K562 (cell line): ENCODE measurements around the gene TFRC. TPM values are rescaled to one million over a fixed set of nuclear protein-coding genes. Genes with fewer than 3 reads are reported as not detected.

ENCODE experiments used
- ADNP ChIP-seq: fragments of 200-800 bp; sonication (Bioruptor generic); IDR thresholded peaks from 2 replicates; pipeline ENCODE4 v1.6.1; 2016; ENCODE audit warnings: missing genetic modification characterization, missing compliant biosample characterization
- CEBPG ChIP-seq, 3 experiments: fragments of 200-800 bp in 1 of 3; sonication (Bioruptor generic) in 1 of 3; sonication (generic) in 1 of 3; formaldehyde crosslinking in 1 of 3; IDR thresholded peaks in 2 of 3; conservative IDR thresholded peaks in 1 of 3; 2 replicates each; pipeline versions ENCODE4 v1.6.1 to v1.8.0; 2016 to 2022; ENCODE audit warnings: missing compliant biosample characterization in 2 of 3, missing genetic modification characterization in 2 of 3, mild to moderate bottlenecking in 1 of 3, missing genetic modification reagents in 1 of 3
- DPF2 ChIP-seq: fragments of 450-650 bp; IDR thresholded peaks from 2 replicates; pipeline ENCODE4 v1.6.1; 2016
- EZH2 ChIP-seq: IDR thresholded peaks from 2 replicates; pipeline ENCODE4 v1.6.1; 2012; ENCODE audit warnings: low read depth, mild to moderate bottlenecking, inconsistent platforms, low read length, borderline replicate concordance
- MAFK ChIP-seq: IDR thresholded peaks from 2 replicates; pipeline ENCODE4 v1.6.1; 2011; ENCODE audit warnings: low read length, improper control_type of control experiment
- PHF20 ChIP-seq: fragments of 450-650 bp; IDR thresholded peaks from 2 replicates; pipeline ENCODE4 v1.6.1; 2018; ENCODE audit not compliant: partially characterized antibody
- RCOR1 ChIP-seq, 2 experiments: IDR thresholded peaks; 2 replicates each; pipeline ENCODE4 v1.6.1; 2012; ENCODE audit warnings: low read depth in 2 of 2, low read length in 2 of 2, borderline replicate concordance in 1 of 2, improper control_type of control experiment in 1 of 2
- TAF15 ChIP-seq: fragments of 200-400 bp; formaldehyde crosslinking; IDR thresholded peaks from 2 replicates; pipeline ENCODE4 v1.6.1; 2017; ENCODE audit warnings: mild to moderate bottlenecking, low read depth, low read length, moderate library complexity
- ZBTB33 ChIP-seq: sonication (generic); formaldehyde crosslinking; IDR thresholded peaks from 2 replicates; pipeline ENCODE4 v1.8.1; 2023; ENCODE audit warnings: mild to moderate bottlenecking, missing genetic modification reagents
- ZNF316 ChIP-seq: fragments of 450-650 bp; IDR thresholded peaks from 2 replicates; pipeline ENCODE4 v1.6.1; 2016
- ZNF395 ChIP-seq: fragments of 200-800 bp; sonication (Bioruptor generic); IDR thresholded peaks from 2 replicates; pipeline ENCODE4 v1.6.1; 2017; ENCODE audit warnings: missing genetic modification characterization, missing compliant biosample characterization
- polyA plus RNA-seq, 8 experiments: library from polyadenylated mRNA; depleted of rRNA in 4 of 8; stranded (reverse) in 5 of 8; unstranded in 3 of 8; fragments of >200 nt; fragmentation: Nextera tagmentation in 2 of 8; fragmentation: Illumina TruSeq in 1 of 8; extraction: Ambion mirVana in 2 of 8; extraction: Trizol in 1 of 8; gene quantifications; 2 replicates each; pipeline versions ENCODE4 v1.2.1 to v1.2.3, GENCODE V29; 2011 to 2014; ENCODE audit warnings: inconsistent platforms in 1 of 8, missing spikeins in 1 of 8
- total RNA-seq, 7 experiments: library from RNA; depleted of rRNA in 6 of 7; stranded (reverse); fragments of >200 nt in 6 of 7; fragmentation: Illumina TruSeq in 2 of 7; extraction: Trizol in 2 of 7; gene quantifications; 2 replicates each; pipeline versions ENCODE4 v1.2.1 to v1.2.3, GENCODE V29; 2011 to 2021; ENCODE audit warnings: low replicate concordance in 1 of 7

The TFRC gene
- total and polyA plus RNA-seq, 9 of the 15 experiments (the other 6 are each of a cell fraction or from before 2014, with no cell fraction given), result 149 to 679 (median 332) TPM

GRCh38 chr3:196093317-196094111 is 11.6 kb upstream of the TFRC start (continued):
- TF ChIP-seq RCOR1 (IDR thresholded peaks at IDR 0.05; ENCODE audit: borderline replicate concordance in 1 of 2, low read depth in 2 of 2, low read length in 2 of 2) (peak in 1 of 2 experiments; percentile 36; a peak in 1 of 4 replicates), ZNF395 (CRISPR knock-in tag) (no peak), ZNF316 (peak; percentile 91), EZH2 (no peak), MAFK (peak; percentile 57; the same call in 1 of the 2 replicates), CEBPG (CRISPR knock-in tag; IDR thresholded peaks at IDR 0.05) (no peak), CEBPG (tag; conservative IDR thresholded peaks at IDR 0.05 in 1 of 2, IDR thresholded peaks at IDR 0.05 in 1 of 2) (peak; percentile 44 to 45; a peak in 1 of 4 replicates), TAF15 (no peak), ADNP (tag) (0 out of 2 replicates have a peak, but pooled peaks have one; percentile 9), PHF20 (no peak), DPF2 (peak; percentile 34; the same call in 1 of the 2 replicates), ZBTB33 (peak; percentile 19; the same call in 1 of the 2 replicates)
